H9 (cell line): Measurements from ENCODE around the gene RNASEL. TPM values are rescaled to one million over a fixed set of nuclear protein-coding genes. Genes with fewer than 3 reads are reported as not detected.

ENCODE experiments used
- DNase-seq: peaks from one replicate; pipeline ENCODE4 v3.0.0-alpha.2; 2017
- H2AFZ ChIP-seq: one replicate; pipeline ENCODE4 v1.6.1; 2013; ENCODE audit warnings: mild to moderate bottlenecking, low read length, control low read depth, moderate library complexity
- H2AK5ac ChIP-seq: 2 replicates; pipeline ENCODE4 v1.6.1; 2013; ENCODE audit warnings: low read length, control low read depth, mixed read lengths; ENCODE audit not compliant: insufficient read length
- H2BK120ac ChIP-seq: one replicate; pipeline ENCODE4 v1.6.1; 2013; ENCODE audit warnings: low read depth, mild to moderate bottlenecking, low read length, control low read depth, inconsistent platforms; ENCODE audit not compliant: poor library complexity, severe bottlenecking
- H2BK12ac ChIP-seq: 2 replicates; pipeline ENCODE4 v1.6.1; 2013; ENCODE audit warnings: low read length, control low read depth, mixed read lengths, low read depth; ENCODE audit not compliant: insufficient read length
- H2BK15ac ChIP-seq: 2 replicates; pipeline ENCODE4 v1.6.1; 2013; ENCODE audit warnings: low read depth, low read length, control low read depth
- H2BK20ac ChIP-seq: one replicate; pipeline ENCODE4 v1.6.1; 2013; ENCODE audit warnings: low read depth, mild to moderate bottlenecking, low read length, control low read depth, inconsistent platforms; ENCODE audit not compliant: poor library complexity, severe bottlenecking
- H2BK5ac ChIP-seq: 2 replicates; pipeline ENCODE4 v1.6.1; 2013; ENCODE audit warnings: low read length, control low read depth, mixed read lengths; ENCODE audit not compliant: insufficient read length
- H3K14ac ChIP-seq: 2 replicates; pipeline ENCODE4 v1.6.1; 2013; ENCODE audit warnings: low read length, control low read depth; ENCODE audit not compliant: insufficient read depth
- H3K18ac ChIP-seq: 2 replicates; pipeline ENCODE4 v1.6.1; 2013; ENCODE audit warnings: low read depth, mild to moderate bottlenecking, mixed read lengths, low read length, control low read depth; ENCODE audit not compliant: insufficient read length
- H3K23ac ChIP-seq: 2 replicates; pipeline ENCODE4 v1.6.1; 2013; ENCODE audit warnings: low read length, control low read depth, mixed read lengths, low read depth; ENCODE audit not compliant: insufficient read length
- H3K23me2 ChIP-seq: 2 replicates; pipeline ENCODE4 v1.6.1; 2013; ENCODE audit warnings: low read depth, mild to moderate bottlenecking, mixed read lengths, low read length, control low read depth; ENCODE audit not compliant: insufficient read length, poor library complexity, severe bottlenecking
- H3K27ac ChIP-seq: 2 replicates; pipeline ENCODE4 v1.5.1; 2013; ENCODE audit warnings: low read length, control low read depth, mixed read lengths, low read depth; ENCODE audit not compliant: insufficient read length
- H3K27me3 ChIP-seq: 2 replicates; pipeline ENCODE4 v1.6.1; 2013; ENCODE audit warnings: low read length, control low read depth, inconsistent platforms; ENCODE audit not compliant: insufficient read depth
- H3K4ac ChIP-seq: 2 replicates; pipeline ENCODE4 v1.6.1; 2013; ENCODE audit warnings: low read depth, mild to moderate bottlenecking, control low read depth, inconsistent platforms, low read length, moderate library complexity
- H3K4me1 ChIP-seq: 2 replicates; pipeline ENCODE4 v1.6.1; 2013; ENCODE audit warnings: low read length, control low read depth, inconsistent platforms; ENCODE audit not compliant: insufficient read depth
- H3K4me2 ChIP-seq: 2 replicates; pipeline ENCODE4 v1.6.1; 2013; ENCODE audit warnings: low read length, control low read depth, mixed read lengths; ENCODE audit not compliant: insufficient read length, insufficient read depth
- H3K56ac ChIP-seq: 2 replicates; pipeline ENCODE4 v1.6.1; 2013; ENCODE audit warnings: low read depth, mild to moderate bottlenecking, mixed read lengths, low read length, control low read depth; ENCODE audit not compliant: insufficient read length
- H3K79me1 ChIP-seq: 2 replicates; pipeline ENCODE4 v1.6.1; 2013; ENCODE audit warnings: low read depth, mild to moderate bottlenecking, moderate library complexity, low read length, control low read depth, inconsistent platforms; ENCODE audit not compliant: insufficient read depth, poor library complexity, severe bottlenecking
- H3K79me2 ChIP-seq: 2 replicates; pipeline ENCODE4 v1.6.1; 2013; ENCODE audit warnings: low read length, control low read depth, inconsistent platforms; ENCODE audit not compliant: insufficient read depth
- H3K9ac ChIP-seq: 2 replicates; pipeline ENCODE4 v1.6.1; 2013; ENCODE audit warnings: low read length, control low read depth, mixed read lengths; ENCODE audit not compliant: insufficient read length; ENCODE audit errors: extremely low read depth
- H3K9me3 ChIP-seq: one replicate; pipeline ENCODE4 v1.6.1; 2013; ENCODE audit warnings: low read depth, low read length, inconsistent platforms; ENCODE audit not compliant: control insufficient read depth
- H3T11ph ChIP-seq: one replicate; pipeline ENCODE4 v1.6.1; 2013; ENCODE audit warnings: mild to moderate bottlenecking, low read length, control low read depth, inconsistent platforms
- H4K20me1 ChIP-seq: one replicate; pipeline ENCODE4 v1.6.1; 2013; ENCODE audit not compliant: control insufficient read depth, insufficient read length, insufficient read depth
- H4K5ac ChIP-seq: 2 replicates; pipeline ENCODE4 v1.6.1; 2013; ENCODE audit warnings: low read depth, mild to moderate bottlenecking, mixed read lengths, low read length, control low read depth; ENCODE audit not compliant: insufficient read length
- H4K8ac ChIP-seq: replicated peaks from 2 replicates; pipeline ENCODE4 v1.6.1; 2013; ENCODE audit warnings: low read length, control low read depth, mixed read lengths, low read depth; ENCODE audit not compliant: insufficient read length
- H4K91ac ChIP-seq: 2 replicates; pipeline ENCODE4 v1.6.1; 2013; ENCODE audit warnings: low read depth, mild to moderate bottlenecking, moderate library complexity, mixed read lengths, low read length, control low read depth; ENCODE audit not compliant: insufficient read length
- H3K27ac Mint-ChIP-seq, 3 experiments: 2 replicates in 2 of 3; 3 replicates in 1 of 3; pipeline ENCODE4 v1.8.0; 2020 to 2021; ENCODE audit warnings: mixed read lengths in 3 of 3, mild to moderate bottlenecking in 1 of 3, moderate library complexity in 1 of 3
- H3K27me3 Mint-ChIP-seq: 2 replicates; pipeline ENCODE4 v1.8.0; 2021; ENCODE audit warnings: low read depth, mild to moderate bottlenecking, moderate library complexity, mixed read lengths
- H3K36me3 Mint-ChIP-seq, 3 experiments: 2 replicates in 2 of 3; 3 replicates in 1 of 3; pipeline ENCODE4 v1.8.0; 2020 to 2021; ENCODE audit warnings: low read depth in 3 of 3, mixed read lengths in 3 of 3; ENCODE audit not compliant: insufficient read depth in 1 of 3
- H3K4me1 Mint-ChIP-seq, 2 experiments: 2 replicates each; pipeline ENCODE4 v1.8.0; 2020; ENCODE audit warnings: mixed read lengths in 2 of 2
- H3K4me3 Mint-ChIP-seq, 2 experiments: 2 replicates in 1 of 2; 3 replicates in 1 of 2; pipeline ENCODE4 v1.8.0; 2020 to 2021; ENCODE audit warnings: mild to moderate bottlenecking in 2 of 2, mixed read lengths in 2 of 2, moderate library complexity in 1 of 2
- H3K9me3 Mint-ChIP-seq, 2 experiments: 2 replicates in 1 of 2; 3 replicates in 1 of 2; pipeline ENCODE4 v1.8.0; 2020; ENCODE audit warnings: mild to moderate bottlenecking in 2 of 2, mixed read lengths in 2 of 2, moderate library complexity in 1 of 2
- CTCF ChIP-seq: fragments of 200-600 bp; sonication (generic); conservative IDR thresholded peaks from 3 replicates; pipeline ENCODE4 v1.8.0; 2021; ENCODE audit warnings: antibody characterized with exemption, mild to moderate bottlenecking
- total RNA-seq: library from RNA; stranded (reverse); gene quantifications from 2 replicates; pipeline ENCODE4 v1.2.1, GENCODE V29; 2021

RNASEL gene
- total RNA-seq, 1 experiment from 2014 or later = 0.63 TPM

GRCh38 chr1:182549346-182549745, 39.7 kb downstream of the RNASEL start:
- Mint-ChIP-seq H3K27me3 (peaks cover 1% of the 10 kb centered on the region), H3K4me1 (no peaks in the 10 kb centered on the region), H3K27ac (no peak overlapping the region), H3K4me3 (no peak overlapping the region), H3K9me3 (peaks cover 5 to 6% of the 10 kb centered on the region in 2 experiments; a peak in 4 of 5 replicates), H3K36me3 (peaks cover 0 to 4% (median 2%) of the 10 kb centered on the region in 3 experiments; a peak in 3 of 7 replicates)
- Histone ChIP-seq H2BK12ac (no peak overlapping the region), H2AFZ (no peak overlapping the region), H3K14ac (no peak overlapping the region), H3K27ac (no peak overlapping the region), H2BK120ac (no peak overlapping the region), H3K9me3 (peaks cover 9% of the 10 kb centered on the region), H3K4ac (no peak overlapping the region), H4K8ac (no peak overlapping the region), H3K79me2 (no peaks in the 10 kb centered on the region), H3K4me1 (no peaks in the 10 kb centered on the region), H4K5ac (no peak overlapping the region), H3K18ac (no peak overlapping the region), H3K9ac (no peak overlapping the region), H2BK20ac (no peak overlapping the region), H3K23ac (no peak overlapping the region), H4K91ac (no peak overlapping the region), H3K56ac (no peak overlapping the region), H3T11ph (no peak overlapping the region), H3K23me2 (no peaks in the 10 kb centered on the region), H3K27me3 (no peaks in the 10 kb centered on the region), H4K20me1 (no peaks in the 10 kb centered on the region), H3K4me2 (no peak overlapping the region), H3K79me1 (no peaks in the 10 kb centered on the region), H2AK5ac (no peak overlapping the region), H2BK15ac (no peak overlapping the region), H2BK5ac (no peak overlapping the region)
- DNase-seq = no peak
- no peak for TF ChIP-seq CTCF
